OCI-LY7 (cell line): Measurements from ENCODE around the gene OSBPL1A. TPM values are rescaled to one million over a fixed set of nuclear protein-coding genes. Genes with fewer than 3 reads are reported as not detected.

Experiments used
- BruUV-seq: library from RNA; stranded (reverse); fragments of 400-500 nt; replicated peaks from 2 replicates; lab custom pipeline; 2021; lab: Mats Ljungman, UMichigan
- CTCF ChIA-PET: fragments of 300-600 bp; sonication (Branson Sonifier 250); formaldehyde crosslinking; loops from one replicate; lab custom pipeline; 2022; ENCODE audit warnings: antibody characterized with exemption; ENCODE audit not compliant: unreplicated experiment; lab: Charles Lee
- POLR2A ChIA-PET: fragments of 300-600 bp; sonication (Branson Sonifier 250); formaldehyde crosslinking; loops from one replicate; lab custom pipeline; 2022; ENCODE audit warnings: antibody characterized with exemption; lab: Charles Lee
- DNase-seq: peaks from one replicate; pipeline ENCODE4 v3.0.0-alpha.2; 2015; ENCODE audit warnings: low spot score
- H2AFZ ChIP-seq: fragments of 200-600 bp; sonication (generic), shearing (Covaris generic); 2 replicates; pipeline ENCODE4 v1.6.1; 2014; ENCODE audit warnings: mild to moderate bottlenecking, antibody characterized with exemption, low read length, moderate library complexity
- H3K27ac ChIP-seq: fragments of 200-600 bp; sonication (generic); 2 replicates; pipeline ENCODE4 v1.5.1; 2014; ENCODE audit warnings: mixed run types, low read depth, mild to moderate bottlenecking, moderate library complexity, low read length, inconsistent platforms; ENCODE audit not compliant: poor library complexity, severe bottlenecking
- H3K36me3 ChIP-seq: fragments of 200-600 bp; sonication (generic); 2 replicates; pipeline ENCODE4 v1.6.1; 2014; ENCODE audit warnings: mild to moderate bottlenecking, antibody characterized with exemption, low read length, moderate library complexity, mixed read lengths; ENCODE audit not compliant: insufficient read depth
- H3K4me1 ChIP-seq: fragments of 200-600 bp; sonication (generic); 2 replicates; pipeline ENCODE4 v1.5.1; 2014; ENCODE audit warnings: mild to moderate bottlenecking, low read length; ENCODE audit not compliant: insufficient read depth, poor library complexity, severe bottlenecking
- H3K4me2 ChIP-seq: fragments of 200-600 bp; sonication (generic); 2 replicates; pipeline ENCODE4 v1.6.1; 2014; ENCODE audit warnings: mild to moderate bottlenecking, low read length
- H3K4me3 ChIP-seq: fragments of 200-600 bp; sonication (generic); 2 replicates; pipeline ENCODE4 v1.5.1; 2014; ENCODE audit warnings: mild to moderate bottlenecking, low read depth, low read length; ENCODE audit not compliant: poor library complexity, severe bottlenecking
- H3K79me2 ChIP-seq: fragments of 200-600 bp; sonication (generic); 2 replicates; pipeline ENCODE4 v1.6.1; 2016; ENCODE audit warnings: low read depth, mild to moderate bottlenecking, low read length, moderate library complexity, mixed read lengths; ENCODE audit not compliant: insufficient read depth
- H3K9me2 ChIP-seq: fragments of 200-600 bp; sonication (generic); 2 replicates; pipeline ENCODE4 v1.6.1; 2016; ENCODE audit warnings: mild to moderate bottlenecking, low read length, mixed read lengths; ENCODE audit not compliant: insufficient read depth
- H3K9me3 ChIP-seq: fragments of 200-600 bp; sonication (generic); 2 replicates; pipeline ENCODE4 v1.6.1; 2014; ENCODE audit warnings: mild to moderate bottlenecking, mixed run types, low read length, mixed read lengths
- H4K20me1 ChIP-seq: fragments of 200-600 bp; sonication (generic); 2 replicates; pipeline ENCODE4 v1.6.1; 2014; ENCODE audit warnings: mild to moderate bottlenecking, antibody characterized with exemption, low read length, moderate library complexity, mixed read lengths; ENCODE audit not compliant: insufficient read depth
- EZH2phosphoT487 ChIP-seq: fragments of 200-600 bp; sonication (generic); IDR thresholded peaks from 2 replicates; pipeline ENCODE4 v1.6.1; 2018; ENCODE audit warnings: low read depth, borderline replicate concordance, mild to moderate bottlenecking, mixed run types, antibody characterized with exemption, low read length, moderate library complexity, mixed read lengths
- intact Hi-C: fragments of 100-400 bp; cut with micrococcal nuclease; formaldehyde crosslinking; loops from one replicate; pipeline ENCODE4 v1.10.0; 2022; ENCODE audit not compliant: unreplicated experiment
- total RNA-seq, 2 experiments: library from RNA; depleted of rRNA in 1 of 2; stranded (reverse); fragments of >200 nt in 1 of 2; shearing (Covaris generic) in 1 of 2; gene quantifications; 2 replicates each; pipeline ENCODE4 v1.2.3, GENCODE V29; 2014 to 2022
- TF ChIP-seq, protein P1 (sequence below): fragments of 200-600 bp; sonication (generic); conservative IDR thresholded peaks from 2 replicates; pipeline ENCODE4 v1.5.1; 2014; ENCODE audit warnings: mild to moderate bottlenecking, antibody characterized with exemption, low read length, moderate library complexity, mixed read lengths

OSBPL1A gene
- total RNA-seq, 2 experiments from 2014 or later: 0.06 to 0.59 TPM

DNA sequence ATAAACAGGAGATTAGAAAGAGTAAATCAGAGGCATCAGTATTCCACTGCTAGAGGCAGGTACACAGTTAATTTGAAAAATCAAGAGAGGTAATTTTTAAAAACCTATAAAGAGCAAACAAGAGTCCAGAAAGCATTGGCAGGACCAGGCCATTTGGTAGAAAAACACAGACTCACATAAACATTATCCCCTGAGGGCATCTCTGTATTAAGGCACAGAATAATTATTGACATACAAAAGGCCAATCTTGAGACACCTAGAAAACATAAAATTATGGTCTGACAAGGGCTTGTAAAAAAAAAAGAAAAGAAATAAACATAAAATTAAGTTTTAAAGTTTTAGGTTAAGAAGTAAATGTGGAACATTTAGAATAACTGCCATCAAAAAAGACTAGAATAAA is 120.6 kb downstream of the OSBPL1A start:
- ChIA-PET CTCF (interaction anchor here (0.6 kb wide), 1 partner anchor 925 kb away, joined by 3 read pairs; no protein-coding TSS in a partner anchor), POLR2A (interaction anchor here (0.7 kb wide), 1 partner anchor 1066 kb away, joined by 5 read pairs; no protein-coding TSS in a partner anchor)
- Histone ChIP-seq H2AFZ (no peak overlapping the region), H3K4me3 (no peak overlapping the region), H3K9me3 (no peaks in the 10 kb centered on the region), H3K4me2 (no peak overlapping the region), H4K20me1 (no peaks in the 10 kb centered on the region), H3K27ac (no peak overlapping the region), H3K36me3 (no peaks in the 10 kb centered on the region), H3K79me2 (no peaks in the 10 kb centered on the region), H3K4me1 (no peaks in the 10 kb centered on the region), H3K9me2 (no peaks in the 10 kb centered on the region)
- TF ChIP-seq, protein P1, sequence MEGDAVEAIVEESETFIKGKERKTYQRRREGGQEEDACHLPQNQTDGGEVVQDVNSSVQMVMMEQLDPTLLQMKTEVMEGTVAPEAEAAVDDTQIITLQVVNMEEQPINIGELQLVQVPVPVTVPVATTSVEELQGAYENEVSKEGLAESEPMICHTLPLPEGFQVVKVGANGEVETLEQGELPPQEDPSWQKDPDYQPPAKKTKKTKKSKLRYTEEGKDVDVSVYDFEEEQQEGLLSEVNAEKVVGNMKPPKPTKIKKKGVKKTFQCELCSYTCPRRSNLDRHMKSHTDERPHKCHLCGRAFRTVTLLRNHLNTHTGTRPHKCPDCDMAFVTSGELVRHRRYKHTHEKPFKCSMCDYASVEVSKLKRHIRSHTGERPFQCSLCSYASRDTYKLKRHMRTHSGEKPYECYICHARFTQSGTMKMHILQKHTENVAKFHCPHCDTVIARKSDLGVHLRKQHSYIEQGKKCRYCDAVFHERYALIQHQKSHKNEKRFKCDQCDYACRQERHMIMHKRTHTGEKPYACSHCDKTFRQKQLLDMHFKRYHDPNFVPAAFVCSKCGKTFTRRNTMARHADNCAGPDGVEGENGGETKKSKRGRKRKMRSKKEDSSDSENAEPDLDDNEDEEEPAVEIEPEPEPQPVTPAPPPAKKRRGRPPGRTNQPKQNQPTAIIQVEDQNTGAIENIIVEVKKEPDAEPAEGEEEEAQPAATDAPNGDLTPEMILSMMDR: no peak
- no peak for TF ChIP-seq EZH2phosphoT487
- no TSS peak for BruUV-seq
- DNase-seq: no peak
- intact Hi-C loops: no loop called here

DNA sequence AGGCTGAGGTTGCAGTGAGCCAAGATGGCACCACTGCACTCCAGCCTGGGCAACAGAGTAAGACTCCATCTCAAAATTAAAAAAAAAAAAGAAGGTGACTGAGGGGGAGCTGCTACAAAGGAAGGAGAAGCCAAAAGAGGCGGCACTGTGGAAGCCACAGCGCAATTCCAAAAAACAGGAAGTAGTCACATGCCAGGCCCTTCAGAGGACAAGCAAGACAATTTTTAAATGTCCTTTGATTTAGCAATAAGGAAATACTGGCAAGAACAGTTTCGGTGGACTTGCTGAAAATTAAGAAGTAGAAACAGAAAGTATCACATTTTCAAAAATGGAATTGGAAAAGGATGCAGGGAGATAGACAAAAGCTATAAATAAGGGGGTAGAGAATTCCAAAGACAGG is 122.8 kb downstream of the OSBPL1A start:
- Histone ChIP-seq H4K20me1 (no peaks in the 10 kb centered on the region), H3K4me2 (no peak overlapping the region), H3K27ac (no peak overlapping the region), H3K4me1 (no peaks in the 10 kb centered on the region), H2AFZ (no peak overlapping the region), H3K36me3 (no peaks in the 10 kb centered on the region), H3K79me2 (no peaks in the 10 kb centered on the region), H3K9me2 (no peaks in the 10 kb centered on the region), H3K9me3 (no peaks in the 10 kb centered on the region), H3K4me3 (no peak overlapping the region)
- DNase-seq: no peak
- ChIA-PET CTCF (no interaction called here), POLR2A (interaction anchor here (0.7 kb wide), 2 partner anchors 417 to 458 kb away, joined by 3 to 4 read pairs; no protein-coding TSS in a partner anchor)
- no peak for TF ChIP-seq EZH2phosphoT487
- TF ChIP-seq, protein P1: no peak
- BruUV-seq: no TSS peak
- intact Hi-C loops: no loop called here

DNA sequence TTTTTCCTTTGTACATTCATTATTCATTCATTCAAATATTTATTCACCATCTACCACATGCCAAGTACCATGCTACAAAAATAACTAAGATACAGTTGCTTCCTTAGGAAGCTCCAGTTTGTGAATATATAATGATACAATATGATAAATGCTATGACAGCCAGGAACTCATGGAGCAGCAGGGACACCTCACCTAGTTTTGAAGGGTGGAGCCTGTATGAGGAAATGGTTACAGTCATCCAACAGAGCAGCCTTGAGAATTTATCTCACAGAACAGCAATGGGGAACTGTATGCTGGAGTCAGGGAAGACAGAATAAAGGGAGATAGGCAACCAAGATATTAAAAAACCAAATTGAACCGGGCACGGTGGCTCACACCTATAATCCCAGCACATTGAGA is 124.0 kb downstream of the OSBPL1A start:
- Histone ChIP-seq H3K4me2 (no peak overlapping the region), H3K4me1 (no peaks in the 10 kb centered on the region), H3K27ac (no peak overlapping the region), H3K79me2 (no peaks in the 10 kb centered on the region), H3K9me3 (no peaks in the 10 kb centered on the region), H3K4me3 (no peak overlapping the region), H4K20me1 (no peaks in the 10 kb centered on the region), H2AFZ (no peak overlapping the region), H3K9me2 (no peaks in the 10 kb centered on the region), H3K36me3 (no peaks in the 10 kb centered on the region)
- intact Hi-C loops: no loop called here
- CTCF ChIA-PET: no interaction called here
- no TSS peak for BruUV-seq
- DNase-seq: no peak
- POLR2A ChIA-PET: no interaction called here
- TF ChIP-seq, protein P1: no peak
- no peak for TF ChIP-seq EZH2phosphoT487
